B cell (primary cell): ENCODE measurements around the gene CACNA1F. TPM values are rescaled to one million over a fixed set of nuclear protein-coding genes. Genes with fewer than 3 reads are reported as not detected.

Experiments
- ATAC-seq: fragments of 200-7000 bp; cut with Tn5 transposase; one replicate; pipeline ENCODE4 v1.10.0; 2021; ENCODE audit warnings: low read depth, mild to moderate bottlenecking, moderate number of reproducible peaks, moderate library complexity
- CTCF ChIA-PET: fragments of 350-600 bp; sonication (Branson Sonifier 250); formaldehyde crosslinking; loops from one replicate; lab custom pipeline; 2021; ENCODE audit warnings: antibody characterized with exemption, inconsistent platforms; lab: Charles Lee
- POLR2A ChIA-PET: fragments of 350-600 bp; sonication (Branson Sonifier 250); formaldehyde crosslinking; loops from one replicate; lab custom pipeline; 2021; ENCODE audit warnings: antibody characterized with exemption; lab: Charles Lee
- DNase-seq: peaks from one replicate; pipeline ENCODE4 v3.0.0; 2013
- H2AFZ ChIP-seq: 2 replicates; pipeline ENCODE4 v1.6.1; 2012; ENCODE audit warnings: mild to moderate bottlenecking, low read depth, low read length; ENCODE audit not compliant: insufficient read depth, poor library complexity, severe bottlenecking
- H3K27ac ChIP-seq, 2 donors: 1 replicate in 1 of 2; 2 replicates in 1 of 2; pipeline ENCODE4 v1.5.1; 2012 to 2013; ENCODE audit warnings: low read length in 2 of 2, mild to moderate bottlenecking in 2 of 2, moderate library complexity in 1 of 2
- H3K27me3 ChIP-seq, 4 experiments: fragments of 200-600 bp in 1 of 4; sonication (generic) in 1 of 4; replicated peaks in 1 of 4; 1 replicate in 2 of 4; 2 replicates in 2 of 4; pipeline versions ENCODE4 v1.6.1 to v1.7.0; 2013 to 2016; ENCODE audit warnings: low read length in 3 of 4, mild to moderate bottlenecking in 2 of 4, mixed read lengths in 1 of 4, moderate library complexity in 1 of 4; ENCODE audit not compliant: insufficient read depth in 4 of 4, control insufficient read depth in 3 of 4; ENCODE audit errors: control extremely low read depth in 1 of 4
- H3K36me3 ChIP-seq, 2 experiments: replicated peaks in 1 of 2; 1 replicate in 1 of 2; 2 replicates in 1 of 2; pipeline versions ENCODE4 v1.6.1 to v1.7.1; 2013; ENCODE audit warnings: low read length in 1 of 2; ENCODE audit not compliant: insufficient read depth in 2 of 2, control insufficient read depth in 1 of 2; ENCODE audit errors: control extremely low read depth in 1 of 2, extremely low read depth in 1 of 2
- H3K4me1 ChIP-seq, 2 donors: fragments of 200-600 bp in 1 of 2; sonication (generic) in 1 of 2; 1 replicate in 1 of 2; 2 replicates in 1 of 2; pipeline versions ENCODE4 v1.5.1 to v1.6.1; 2013 to 2017; ENCODE audit warnings: low read length in 2 of 2; ENCODE audit not compliant: control insufficient read depth in 2 of 2, insufficient read depth in 2 of 2
- H3K4me2 ChIP-seq: replicated peaks from 2 replicates; pipeline ENCODE3; 2012; ENCODE audit warnings: mild to moderate bottlenecking, low read depth, low read length; ENCODE audit not compliant: poor library complexity, severe bottlenecking
- H3K4me3 ChIP-seq, 5 experiments: fragments of 200-600 bp in 1 of 5; sonication (generic) in 1 of 5; 1 replicate in 3 of 5; 2 replicates in 2 of 5; pipeline versions ENCODE4 v1.5.1 to v1.7.0; 2011 to 2016; ENCODE audit warnings: low read length in 4 of 5, mild to moderate bottlenecking in 4 of 5, low read depth in 2 of 5, control low read depth in 1 of 5, moderate library complexity in 1 of 5; ENCODE audit not compliant: insufficient read depth in 1 of 5; ENCODE audit errors: control extremely low read depth in 1 of 5, extremely low read depth in 1 of 5
- H3K79me2 ChIP-seq: fragments of 200-600 bp; sonication (generic); one replicate; pipeline ENCODE4 v1.6.0; 2016; ENCODE audit warnings: low read length; ENCODE audit not compliant: control insufficient read depth, insufficient read depth
- H3K9ac ChIP-seq: fragments of 200-600 bp; sonication (generic); 2 replicates; pipeline ENCODE4 v1.6.1; 2017; ENCODE audit warnings: mild to moderate bottlenecking, low read length, moderate library complexity
- H3K9me3 ChIP-seq, 3 donors: one replicate each; pipeline versions ENCODE4 v1.6.1 to v1.7.1; 2013; ENCODE audit warnings: low read length in 2 of 3; ENCODE audit not compliant: control insufficient read depth in 2 of 3, insufficient read depth in 1 of 3; ENCODE audit errors: control extremely low read depth in 1 of 3
- H4K20me1 ChIP-seq: 2 replicates; pipeline ENCODE4 v1.6.0; 2012; ENCODE audit warnings: mild to moderate bottlenecking, low read length; ENCODE audit not compliant: insufficient read depth, control insufficient read depth, poor library complexity, severe bottlenecking
- H3K27ac Mint-ChIP-seq: one replicate; pipeline ENCODE4 v1.8.0; 2021; ENCODE audit warnings: mixed read lengths
- H3K27me3 Mint-ChIP-seq: one replicate; pipeline ENCODE4 v1.8.0; 2021; ENCODE audit warnings: mixed read lengths
- H3K4me1 Mint-ChIP-seq: one replicate; pipeline ENCODE4 v1.8.0; 2021; ENCODE audit warnings: mixed read lengths
- H3K4me3 Mint-ChIP-seq: one replicate; pipeline ENCODE4 v1.8.0; 2021; ENCODE audit warnings: mixed read lengths
- H3K9me3 Mint-ChIP-seq: one replicate; pipeline ENCODE4 v1.8.0; 2022; ENCODE audit warnings: mixed read lengths; ENCODE audit not compliant: insufficient read depth
- EZH2 ChIP-seq: IDR thresholded peaks from 2 replicates; pipeline ENCODE4 v1.6.1; 2012; ENCODE audit warnings: borderline replicate concordance, low read depth, mild to moderate bottlenecking, moderate library complexity, low read length; ENCODE audit not compliant: insufficient read depth, poor library complexity, severe bottlenecking
- WGBS: methylation state at CpG from one replicate; pipeline ENCODE4 v1.1.5; 2013; ENCODE audit warnings: missing lambda C conversion rate; ENCODE audit not compliant: insufficient coverage; 5-methylcytosine and 5-hydroxymethylcytosine counted together
- intact Hi-C: fragments of 100-400 bp; cut with micrococcal nuclease; formaldehyde crosslinking; loops from one replicate; pipeline ENCODE4 v1.10.0; 2022
- polyA plus RNA-seq: library from polyadenylated mRNA; depleted of rRNA; stranded (reverse); fragments of >200 nt; gene quantifications from 2 replicates; pipeline ENCODE4 v1.2.3, GENCODE V29; 2012
- total RNA-seq, 2 donors: library from RNA; stranded (reverse); fragments of 120-200 nt in 1 of 2; gene quantifications; 1 replicate in 1 of 2; 2 replicates in 1 of 2; pipeline versions ENCODE4 v1.2.3 to v1.2.4, GENCODE V29; 2013 to 2022
- TF ChIP-seq, protein P1 (sequence below): fragments of 200-600 bp; IDR thresholded peaks from one replicate; pipeline ENCODE4 v1.8.0; 2022; ENCODE audit warnings: antibody characterized with exemption, mild to moderate bottlenecking

The CACNA1F gene
- total and polyA plus RNA-seq, 2 donors (not counting 1 experiment from before 2014, with no cell fraction given): 6.7 to 9.3 TPM

- POLR2A ChIA-PET: no interaction called here
- no peak overlapping the region for H3K4me3 Mint-ChIP-seq
- Histone ChIP-seq H2AFZ (no peak overlapping the region), H3K9ac (no peak overlapping the region), H3K36me3 (peaks cover 0 to 32% of the 10 kb centered on the region in 2 experiments), H3K27ac (no peak overlapping the region), H3K27me3 (no peaks in the 10 kb centered on the region), H3K4me3 (no peak overlapping the region), H3K9me3 (no peaks in the 10 kb centered on the region), H3K79me2 (no peaks in the 10 kb centered on the region), H3K4me2 (no peak overlapping the region), H3K4me1 (no peaks in the 10 kb centered on the region), H4K20me1 (no peaks in the 10 kb centered on the region)
- no peaks in the 10 kb centered on the region for H3K27me3 Mint-ChIP-seq
- 100% methylated on average over 6 of the region's 11 CpGs for WGBS
- no peak overlapping the region for H3K27ac Mint-ChIP-seq
- intact Hi-C loops: no loop called here
- ATAC-seq (no peak), DNase-seq (no peak)
- H3K4me1 Mint-ChIP-seq: peaks cover 2% of the 10 kb centered on the region
- TF ChIP-seq EZH2: no peak
- TF ChIP-seq, protein P1, sequence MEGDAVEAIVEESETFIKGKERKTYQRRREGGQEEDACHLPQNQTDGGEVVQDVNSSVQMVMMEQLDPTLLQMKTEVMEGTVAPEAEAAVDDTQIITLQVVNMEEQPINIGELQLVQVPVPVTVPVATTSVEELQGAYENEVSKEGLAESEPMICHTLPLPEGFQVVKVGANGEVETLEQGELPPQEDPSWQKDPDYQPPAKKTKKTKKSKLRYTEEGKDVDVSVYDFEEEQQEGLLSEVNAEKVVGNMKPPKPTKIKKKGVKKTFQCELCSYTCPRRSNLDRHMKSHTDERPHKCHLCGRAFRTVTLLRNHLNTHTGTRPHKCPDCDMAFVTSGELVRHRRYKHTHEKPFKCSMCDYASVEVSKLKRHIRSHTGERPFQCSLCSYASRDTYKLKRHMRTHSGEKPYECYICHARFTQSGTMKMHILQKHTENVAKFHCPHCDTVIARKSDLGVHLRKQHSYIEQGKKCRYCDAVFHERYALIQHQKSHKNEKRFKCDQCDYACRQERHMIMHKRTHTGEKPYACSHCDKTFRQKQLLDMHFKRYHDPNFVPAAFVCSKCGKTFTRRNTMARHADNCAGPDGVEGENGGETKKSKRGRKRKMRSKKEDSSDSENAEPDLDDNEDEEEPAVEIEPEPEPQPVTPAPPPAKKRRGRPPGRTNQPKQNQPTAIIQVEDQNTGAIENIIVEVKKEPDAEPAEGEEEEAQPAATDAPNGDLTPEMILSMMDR: no peak
- H3K9me3 Mint-ChIP-seq: no peaks in the 10 kb centered on the region
- CTCF ChIA-PET: no interaction called here
These were observed 14.2 kb upstream of the CACNA1F start for GRCh38 chrX:49247346-49247745.

GRCh38 chrX:49246541-49246940 is 13.4 kb upstream of the CACNA1F start:
- Mint-ChIP-seq H3K27me3 (no peaks in the 10 kb centered on the region), H3K9me3 (no peaks in the 10 kb centered on the region), H3K27ac (no peak overlapping the region), H3K4me1 (no peaks in the 10 kb centered on the region), H3K4me3 (no peak overlapping the region)
- H3K9me3 ChIP-seq: no peaks in the 10 kb centered on the region
- no peaks in the 10 kb centered on the region for H3K79me2 ChIP-seq
- intact Hi-C loops: no loop called here
- ChIA-PET POLR2A (no interaction called here), CTCF (no interaction called here)
- H3K27ac ChIP-seq: no peak overlapping the region
- no peak for DNase-seq
- H2AFZ ChIP-seq: no peak overlapping the region
- TF ChIP-seq EZH2: no peak
- TF ChIP-seq, protein P1: no peak
- H3K27me3 ChIP-seq: no peaks in the 10 kb centered on the region
- peaks cover 0 to 37% of the 10 kb centered on the region in 2 experiments for H3K36me3 ChIP-seq
- no peaks in the 10 kb centered on the region for H3K4me1 ChIP-seq
- no peak overlapping the region for H3K4me3 ChIP-seq
- no peak overlapping the region for H3K4me2 ChIP-seq
- H3K9ac ChIP-seq: no peak overlapping the region
- 100% methylated on average over 5 of the region's 10 CpGs for WGBS
- H4K20me1 ChIP-seq: no peaks in the 10 kb centered on the region
- no peak for ATAC-seq
